Measurements from ENCODE around the gene TRAF6.

TRAF6 gene

DNA sequence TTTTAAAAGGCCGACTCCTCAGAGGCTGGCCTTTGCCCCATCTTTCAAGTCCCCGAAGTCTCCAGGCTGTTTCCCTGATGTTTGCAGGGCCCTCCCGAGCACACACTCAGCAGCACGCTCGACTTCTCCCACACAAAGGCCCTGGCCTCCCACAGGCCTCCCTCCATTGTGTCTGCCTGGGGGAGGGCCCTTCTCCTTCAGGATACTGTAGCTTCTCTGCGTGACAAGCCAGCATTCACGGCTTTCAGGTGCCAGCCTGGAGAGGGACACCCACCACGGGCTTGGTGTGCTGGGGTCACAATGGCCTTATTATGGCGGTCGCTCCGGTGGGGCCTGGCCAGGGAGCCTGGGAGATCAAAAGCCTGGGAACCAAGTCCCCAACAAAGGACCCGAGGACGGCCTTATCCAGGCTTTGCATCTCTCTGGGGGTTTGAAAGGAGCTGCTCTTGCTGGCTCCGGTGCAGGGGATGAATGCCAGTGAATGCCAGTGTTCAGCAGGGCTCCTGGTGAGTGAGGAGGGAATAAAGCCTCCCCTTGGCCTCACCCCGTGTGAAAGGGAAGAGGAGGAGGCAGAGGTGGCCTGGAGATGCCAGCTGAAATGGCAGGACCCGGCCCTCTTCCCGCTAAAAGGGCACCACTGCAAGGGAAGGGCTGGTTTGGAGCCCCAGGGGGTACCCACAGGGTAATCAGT is 55.0 kb downstream of the TRAF6 start:
- Histone ChIP-seq H3K9ac (no peak overlapping the region), H3K4me1 (no peaks in the 10 kb centered on the region), H3K79me2 (no peaks in the 10 kb centered on the region), H3K9me3 (ENCODE audit: control insufficient read depth, low read length) (no peaks in the 10 kb centered on the region), H3K36me3 (ENCODE audit: control insufficient read depth, insufficient read depth, low read length) (no peaks in the 10 kb centered on the region), H2AFZ (no peak overlapping the region), H3K27me3 (ENCODE audit: control insufficient read depth, insufficient read depth, low read length) (no peaks in the 10 kb centered on the region), H3K4me3 (ENCODE audit: low read depth, low read length) (no peak overlapping the region), H3K4me2 (ENCODE audit: low read length) (no peak overlapping the region), H3K27ac (peak overlapping the region; percentile 27)
- no peak for TF ChIP-seq CTCF (IDR thresholded peaks at IDR 0.05)

- Histone ChIP-seq H3K27me3 (ENCODE audit: control insufficient read depth, insufficient read depth, low read length) (no peaks in the 10 kb centered on the region), H3K9ac (no peak overlapping the region), H2AFZ (no peak overlapping the region), H3K4me2 (ENCODE audit: low read length) (no peak overlapping the region), H3K4me1 (no peaks in the 10 kb centered on the region), H3K9me3 (ENCODE audit: control insufficient read depth, low read length) (no peaks in the 10 kb centered on the region), H3K4me3 (ENCODE audit: low read depth, low read length) (no peak overlapping the region), H3K36me3 (ENCODE audit: control insufficient read depth, insufficient read depth, low read length) (no peaks in the 10 kb centered on the region), H3K79me2 (no peaks in the 10 kb centered on the region), H3K27ac (no peak overlapping the region)
- no peak for TF ChIP-seq CTCF (IDR thresholded peaks at IDR 0.05)
Measured at GRCh38 chr11:36454551-36454940, 55.5 kb downstream of the TRAF6 start.

DNA sequence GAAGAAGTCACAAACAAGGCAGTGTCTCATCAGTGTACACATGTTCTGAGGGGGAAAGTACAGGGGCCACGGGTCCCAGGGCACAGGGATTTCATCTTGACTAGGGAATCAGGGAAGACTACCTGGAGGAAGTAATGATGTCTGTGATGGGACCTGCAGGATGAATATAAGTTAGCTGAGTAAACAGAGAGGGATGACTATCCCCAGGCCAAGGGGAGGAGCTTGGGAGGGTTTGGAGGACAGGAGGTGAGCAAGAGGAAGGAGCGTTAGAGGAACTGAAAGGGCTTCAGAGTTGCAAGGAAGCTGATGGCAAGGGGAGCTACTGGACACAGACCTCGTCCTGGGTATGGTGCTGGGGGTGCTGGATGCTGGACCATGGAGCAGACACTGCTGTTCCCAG is 56.4 kb downstream of the TRAF6 start:
- Histone ChIP-seq H3K4me3 (ENCODE audit: low read depth, low read length) (no peak overlapping the region), H3K4me1 (no peaks in the 10 kb centered on the region), H3K4me2 (ENCODE audit: low read length) (no peak overlapping the region), H2AFZ (no peak overlapping the region), H3K9me3 (ENCODE audit: control insufficient read depth, low read length) (no peaks in the 10 kb centered on the region), H3K36me3 (ENCODE audit: control insufficient read depth, insufficient read depth, low read length) (no peaks in the 10 kb centered on the region), H3K9ac (no peak overlapping the region), H3K27me3 (ENCODE audit: control insufficient read depth, insufficient read depth, low read length) (no peaks in the 10 kb centered on the region), H3K27ac (no peak overlapping the region), H3K79me2 (no peaks in the 10 kb centered on the region)
- TF ChIP-seq CTCF (IDR thresholded peaks at IDR 0.05): no peak

- Histone ChIP-seq H3K9ac (no peak overlapping the region), H3K36me3 (ENCODE audit: control insufficient read depth, insufficient read depth, low read length) (no peaks in the 10 kb centered on the region), H3K79me2 (no peaks in the 10 kb centered on the region), H3K4me3 (ENCODE audit: low read depth, low read length) (no peak overlapping the region), H2AFZ (no peak overlapping the region), H3K4me2 (ENCODE audit: low read length) (no peak overlapping the region), H3K9me3 (ENCODE audit: control insufficient read depth, low read length) (no peaks in the 10 kb centered on the region), H3K27ac (no peak overlapping the region), H3K4me1 (no peaks in the 10 kb centered on the region), H3K27me3 (ENCODE audit: control insufficient read depth, insufficient read depth, low read length) (no peaks in the 10 kb centered on the region)
- no peak for TF ChIP-seq CTCF (IDR thresholded peaks at IDR 0.05)
Measured at GRCh38 chr11:36452961-36453360, 57.1 kb downstream of the TRAF6 start.

Data from parathyroid adenoma (tissue), 2 donors.